GM10847 (cell line): ENCODE data around the gene MAS1L.

Source experiments
- POLR2A ChIP-seq: IDR thresholded peaks from 2 replicates; pipeline ENCODE4 v1.6.1; 2011; ENCODE audit not compliant: insufficient read length; ENCODE audit errors: extremely low read depth

Gene MAS1L, protein sequence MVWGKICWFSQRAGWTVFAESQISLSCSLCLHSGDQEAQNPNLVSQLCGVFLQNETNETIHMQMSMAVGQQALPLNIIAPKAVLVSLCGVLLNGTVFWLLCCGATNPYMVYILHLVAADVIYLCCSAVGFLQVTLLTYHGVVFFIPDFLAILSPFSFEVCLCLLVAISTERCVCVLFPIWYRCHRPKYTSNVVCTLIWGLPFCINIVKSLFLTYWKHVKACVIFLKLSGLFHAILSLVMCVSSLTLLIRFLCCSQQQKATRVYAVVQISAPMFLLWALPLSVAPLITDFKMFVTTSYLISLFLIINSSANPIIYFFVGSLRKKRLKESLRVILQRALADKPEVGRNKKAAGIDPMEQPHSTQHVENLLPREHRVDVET

DNA sequence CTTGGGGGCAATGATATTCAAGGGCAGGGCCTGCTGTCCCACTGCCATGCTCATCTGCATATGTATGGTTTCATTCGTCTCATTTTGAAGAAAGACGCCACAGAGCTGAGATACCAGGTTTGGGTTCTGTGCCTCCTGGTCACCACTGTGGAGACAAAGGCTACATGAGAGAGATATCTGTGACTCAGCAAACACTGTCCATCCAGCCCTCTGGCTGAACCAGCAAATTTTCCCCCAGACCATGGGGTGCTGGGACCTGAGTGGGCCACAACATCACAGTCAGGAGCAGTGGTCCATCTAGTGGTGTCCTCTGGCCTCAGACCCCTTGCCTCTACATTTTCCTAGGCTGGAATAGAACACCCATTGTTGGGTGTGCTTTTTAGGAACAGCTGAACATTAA is at the start of gene MAS1L:
Gene MAS1L, minus strand, starts transcription at position 297 of the 400 bp plus-strand sequence. Its CDS starts 54 bp downstream, at position 243.
- no peak for TF ChIP-seq POLR2A

DNA sequence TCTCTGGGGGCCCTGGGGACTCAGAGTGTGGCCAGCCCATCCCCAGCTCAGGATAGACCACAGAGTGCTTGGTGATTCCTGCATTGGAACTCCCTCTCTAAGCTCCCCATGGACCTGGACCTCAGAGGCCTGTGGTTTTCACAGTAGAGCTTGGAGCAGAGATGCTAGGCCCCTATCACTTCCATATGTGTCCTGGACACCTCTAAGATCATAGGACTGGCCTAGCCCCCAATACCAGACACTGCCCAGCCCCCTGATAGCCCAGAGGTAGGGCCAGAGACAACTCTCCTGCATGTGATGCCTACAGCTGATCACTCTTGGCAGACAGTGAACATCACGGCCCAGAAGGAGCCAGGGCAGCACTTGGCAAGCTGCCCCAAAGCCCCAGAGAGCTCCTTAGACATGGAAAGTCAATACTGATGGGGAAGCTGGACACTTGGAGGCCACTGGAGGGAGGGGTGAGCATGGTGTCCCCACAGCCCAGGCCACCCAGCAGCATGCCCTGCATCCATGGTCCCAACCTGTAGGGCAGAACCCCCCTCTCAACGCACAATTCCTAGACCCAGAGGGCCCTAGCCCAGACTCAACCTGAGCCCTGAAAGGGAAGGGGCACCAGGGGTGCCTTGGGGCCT is 44.7 kb upstream of the MAS1L start:
- no peak for TF ChIP-seq POLR2A

DNA sequence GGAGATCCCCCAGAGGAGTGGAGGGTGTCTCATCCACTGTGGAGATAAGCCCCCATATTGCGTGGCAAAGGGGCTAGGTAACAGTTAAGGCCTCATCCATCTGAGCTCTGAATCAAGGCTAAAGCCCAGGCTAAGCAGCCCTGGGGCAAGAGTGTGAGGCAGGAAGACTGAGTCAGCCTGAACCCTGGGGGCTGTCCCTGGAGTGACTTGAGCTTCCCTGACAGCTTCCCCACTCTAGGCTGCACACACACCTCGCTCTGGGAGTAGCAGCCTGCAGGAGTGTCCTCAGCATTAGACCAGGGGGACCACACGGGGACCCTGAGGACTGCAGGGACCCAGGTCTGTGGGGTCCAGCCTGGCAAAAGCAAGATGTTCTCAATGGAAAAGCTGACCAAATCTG is 43.9 kb upstream of the MAS1L start:
- no peak for TF ChIP-seq POLR2A

DNA sequence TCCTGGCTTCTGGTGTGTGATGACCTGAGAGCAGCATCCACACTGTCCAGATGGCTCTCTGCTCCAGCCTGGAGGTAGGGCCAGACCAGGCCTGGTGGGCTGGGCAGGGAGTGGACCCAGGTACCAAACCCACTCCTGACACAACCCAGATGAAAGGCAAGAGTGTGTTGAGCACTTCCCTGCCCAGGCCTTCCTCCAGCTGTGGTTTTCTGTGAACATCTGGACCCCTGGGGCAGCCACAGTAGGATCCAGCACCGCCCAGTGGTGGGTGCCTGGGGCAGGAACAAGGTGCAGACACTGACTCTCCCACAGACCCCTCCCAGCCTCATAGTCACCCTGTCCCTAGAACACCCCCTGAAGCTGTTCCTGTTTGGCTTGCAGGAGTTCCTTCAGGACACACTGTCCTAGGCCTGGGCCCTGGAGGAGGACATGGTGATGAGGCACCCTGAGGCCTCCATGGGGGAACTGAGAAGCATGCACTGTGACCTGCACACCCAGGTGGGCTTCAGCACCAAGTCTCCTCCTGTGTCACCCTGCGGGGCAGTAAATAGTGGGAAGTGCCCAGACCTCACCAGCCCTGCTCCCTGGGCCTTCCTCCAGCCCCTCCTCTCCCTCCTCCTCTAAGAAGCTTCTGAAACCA is 43.0 kb upstream of the MAS1L start:
- no peak for TF ChIP-seq POLR2A

DNA sequence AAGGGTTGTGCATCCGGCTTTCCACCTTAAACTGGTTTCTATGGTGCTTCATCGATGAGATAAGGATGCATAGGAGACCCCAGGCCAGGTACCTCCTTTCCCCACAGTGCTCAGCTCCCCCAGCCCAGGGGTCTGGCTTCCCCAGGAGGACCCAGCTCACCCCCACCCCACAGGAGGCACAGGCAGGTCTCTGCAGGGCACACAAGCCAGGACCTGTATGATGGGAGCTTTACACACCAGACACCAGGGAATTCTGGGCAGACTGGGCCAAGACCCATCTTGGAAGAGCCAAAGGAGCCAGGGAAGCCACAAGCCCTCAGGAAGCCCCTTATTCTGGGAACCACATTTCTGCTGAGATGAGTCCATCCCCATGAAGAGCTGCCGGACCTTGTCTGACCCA is 42.2 kb upstream of the MAS1L start:
- TF ChIP-seq POLR2A: no peak

DNA sequence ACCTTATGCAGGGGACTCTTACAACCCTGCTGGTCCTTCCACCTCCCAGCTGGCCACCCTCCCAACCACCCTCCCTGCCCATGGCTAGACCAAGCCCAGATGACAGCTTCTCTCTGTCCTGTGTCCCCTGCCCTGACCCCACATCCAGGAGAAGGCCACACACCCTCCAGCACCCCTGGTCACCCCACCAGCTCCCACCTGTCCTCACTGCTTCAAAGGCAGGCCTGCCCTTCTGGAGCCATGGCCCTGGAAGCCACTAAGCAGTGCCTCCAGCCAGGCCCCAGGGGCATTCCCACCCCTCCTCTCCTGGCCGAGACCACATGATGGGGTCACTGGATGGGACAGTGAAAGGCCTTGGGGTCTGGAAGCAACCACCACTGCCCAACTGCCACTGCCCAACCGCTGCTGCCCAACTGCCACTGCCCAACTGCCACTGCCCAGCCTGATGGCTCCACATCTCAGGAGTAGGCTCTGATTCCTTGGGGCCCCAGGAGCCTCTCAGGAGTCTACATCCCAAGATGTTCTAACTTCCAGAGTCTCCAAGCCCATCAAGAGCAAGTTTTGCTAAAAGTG is 41.3 kb upstream of the MAS1L start:
- TF ChIP-seq POLR2A: no peak

DNA sequence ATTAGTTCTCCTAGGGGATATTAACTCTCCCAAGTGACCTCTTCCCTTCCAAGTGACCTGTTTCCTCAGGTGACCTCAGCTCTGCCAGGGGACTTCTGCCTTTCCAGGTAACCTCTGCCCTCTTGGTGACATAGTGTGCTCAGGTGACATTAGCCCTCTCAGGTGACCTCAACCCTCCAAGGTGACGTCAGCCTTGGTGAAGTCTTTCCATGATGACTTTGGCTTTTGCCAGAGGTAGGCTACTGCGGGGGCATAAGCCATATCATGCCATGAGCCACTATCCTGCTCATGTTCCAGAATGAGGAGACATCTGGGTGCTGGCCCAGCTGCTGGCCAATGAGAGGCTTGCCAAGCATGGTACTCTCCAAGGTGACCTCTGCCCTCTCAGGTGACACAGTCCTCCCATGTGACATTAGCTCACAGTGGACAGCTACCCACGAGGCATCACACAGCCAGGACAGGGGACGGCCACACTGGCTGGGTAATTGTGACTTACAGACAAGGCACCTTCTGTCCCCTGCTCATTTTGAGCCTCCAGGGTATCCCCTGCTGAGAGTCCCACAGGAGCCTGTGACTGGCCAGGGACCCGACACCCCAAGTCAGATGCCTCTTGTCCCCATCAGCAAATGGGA is 40.7 kb upstream of the MAS1L start:
- no peak for TF ChIP-seq POLR2A

DNA sequence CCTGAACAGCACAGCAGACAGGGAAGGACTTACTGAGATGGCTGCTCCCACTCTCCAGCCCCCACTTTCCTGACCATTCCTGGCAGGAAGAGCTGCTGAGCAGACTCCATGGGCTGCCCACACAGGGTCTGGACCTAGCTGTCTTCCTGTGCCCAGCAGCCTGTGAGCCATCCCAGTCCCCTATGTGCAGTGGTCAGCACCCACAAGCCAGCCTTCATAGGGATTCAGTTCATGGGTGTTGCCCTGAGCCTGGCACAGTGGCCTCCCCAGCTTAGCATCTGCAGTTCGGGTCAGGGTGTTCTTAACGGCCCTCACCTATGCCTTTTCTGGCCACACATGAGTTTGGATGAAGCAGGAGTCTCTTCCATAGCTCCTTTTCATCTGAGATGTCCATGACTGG is 39.8 kb upstream of the MAS1L start:
- TF ChIP-seq POLR2A: no peak

DNA sequence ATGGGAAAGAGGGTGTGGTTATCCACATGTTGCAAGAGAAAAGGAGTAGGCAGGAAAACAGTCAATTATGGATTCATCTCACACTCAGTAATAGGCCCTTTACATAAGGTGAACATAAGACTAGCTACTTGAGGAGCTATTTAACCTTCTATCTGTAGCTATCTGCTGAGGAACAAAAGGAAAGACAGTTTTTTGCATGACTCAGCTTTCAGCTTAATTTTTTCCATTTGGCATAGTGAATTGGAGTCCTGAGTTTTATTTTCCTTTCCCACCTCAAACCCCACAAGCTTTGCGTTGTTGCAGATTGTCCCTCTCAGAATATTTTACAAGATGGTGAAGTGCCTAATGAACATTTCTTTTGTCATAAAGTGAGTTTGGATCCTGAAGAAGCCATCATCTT is 39.4 kb upstream of the MAS1L start:
- TF ChIP-seq POLR2A: no peak

DNA sequence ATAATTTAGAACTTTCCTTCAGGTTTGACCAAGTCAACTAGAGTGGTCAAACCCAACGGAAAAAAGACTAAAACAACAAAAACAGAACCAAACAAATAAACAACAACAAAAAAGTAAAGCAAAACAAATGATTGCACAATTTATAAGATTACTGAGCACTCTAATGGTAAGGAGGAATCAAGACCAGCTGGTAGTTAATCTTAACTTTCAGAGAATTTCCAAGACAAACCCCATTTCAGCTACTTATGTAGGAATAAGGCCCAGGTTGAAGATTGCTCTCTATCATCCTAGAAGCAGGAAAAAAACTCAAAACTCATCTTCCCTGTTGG is 37.5 kb upstream of the MAS1L start:
- TF ChIP-seq POLR2A: no peak

DNA sequence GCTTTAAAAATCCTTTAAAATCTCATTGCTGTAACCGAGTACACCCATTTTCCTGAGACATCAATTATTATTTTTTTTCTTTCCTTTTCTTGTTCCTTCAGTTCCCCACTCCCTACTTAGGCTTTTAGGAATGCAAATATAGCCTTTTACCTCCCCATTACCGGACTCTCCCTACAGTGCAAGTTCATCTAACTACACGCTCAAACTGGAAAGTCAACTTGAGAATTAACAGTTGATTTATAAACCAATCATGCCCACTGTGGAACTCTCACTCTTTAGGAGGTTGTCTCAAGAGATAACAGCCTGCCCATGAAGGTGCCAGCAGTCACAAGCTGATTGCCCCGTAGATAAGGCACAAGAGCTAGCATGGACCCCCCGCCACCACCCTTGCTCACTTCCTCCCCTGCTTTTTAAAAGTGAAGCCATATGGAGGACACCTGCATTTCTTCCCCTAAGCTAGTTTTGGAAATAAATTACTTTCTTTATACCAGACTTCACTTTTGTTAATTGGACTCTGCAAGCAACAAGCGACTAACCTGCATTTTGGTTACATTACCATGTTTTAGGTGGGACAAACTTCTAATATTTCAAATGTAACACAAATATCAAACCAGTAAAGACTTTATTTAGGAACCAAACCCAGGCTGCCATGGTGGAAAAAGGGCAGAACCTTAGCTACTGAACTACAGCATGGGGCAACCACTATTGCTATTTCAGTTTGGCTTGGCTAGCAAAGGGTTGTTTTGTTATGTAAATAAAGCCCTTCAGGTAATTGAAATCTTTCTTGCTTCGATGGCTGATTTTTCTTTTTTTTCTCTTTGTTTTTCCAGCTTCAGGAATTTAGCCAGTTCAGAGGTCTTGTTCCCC is 36.9 kb upstream of the MAS1L start:
- no peak for TF ChIP-seq POLR2A

DNA sequence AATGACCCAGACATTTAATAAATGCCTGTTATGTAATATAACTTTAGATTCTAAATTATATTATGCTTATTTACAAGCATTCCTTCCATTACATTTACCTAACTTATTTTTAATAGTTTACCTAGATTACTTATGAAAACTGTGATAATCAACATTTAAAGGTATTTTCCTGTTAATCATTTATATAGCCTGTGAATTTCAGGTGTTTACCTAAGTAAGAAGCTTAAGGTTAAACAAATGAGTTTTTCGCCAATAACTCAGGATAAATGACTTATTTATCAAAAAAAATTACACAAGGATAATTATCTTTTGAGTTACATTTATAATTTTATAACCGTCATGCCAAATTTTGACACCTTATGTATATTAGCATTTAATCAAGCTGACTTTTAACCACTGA is 36.3 kb upstream of the MAS1L start:
- no peak for TF ChIP-seq POLR2A

DNA sequence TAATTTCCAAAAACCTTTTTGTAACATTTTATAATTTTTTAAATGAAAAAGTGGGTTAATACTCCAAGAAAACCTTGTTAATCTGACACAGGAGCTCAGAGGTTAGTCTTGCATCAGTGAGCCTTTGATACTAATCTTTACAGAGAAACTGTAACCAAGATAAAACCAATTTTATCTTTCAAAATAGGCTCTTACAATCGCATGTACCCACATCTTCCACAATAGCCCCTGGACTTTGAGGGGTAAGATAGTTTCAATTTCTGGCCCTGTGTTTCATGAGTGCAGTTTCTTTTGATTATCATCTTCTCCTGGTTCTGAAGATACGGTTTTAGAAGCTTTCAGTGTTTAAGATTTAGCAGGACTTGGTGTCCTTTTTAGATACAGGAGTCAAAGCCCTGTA is 34.5 kb upstream of the MAS1L start:
- TF ChIP-seq POLR2A: no peak

DNA sequence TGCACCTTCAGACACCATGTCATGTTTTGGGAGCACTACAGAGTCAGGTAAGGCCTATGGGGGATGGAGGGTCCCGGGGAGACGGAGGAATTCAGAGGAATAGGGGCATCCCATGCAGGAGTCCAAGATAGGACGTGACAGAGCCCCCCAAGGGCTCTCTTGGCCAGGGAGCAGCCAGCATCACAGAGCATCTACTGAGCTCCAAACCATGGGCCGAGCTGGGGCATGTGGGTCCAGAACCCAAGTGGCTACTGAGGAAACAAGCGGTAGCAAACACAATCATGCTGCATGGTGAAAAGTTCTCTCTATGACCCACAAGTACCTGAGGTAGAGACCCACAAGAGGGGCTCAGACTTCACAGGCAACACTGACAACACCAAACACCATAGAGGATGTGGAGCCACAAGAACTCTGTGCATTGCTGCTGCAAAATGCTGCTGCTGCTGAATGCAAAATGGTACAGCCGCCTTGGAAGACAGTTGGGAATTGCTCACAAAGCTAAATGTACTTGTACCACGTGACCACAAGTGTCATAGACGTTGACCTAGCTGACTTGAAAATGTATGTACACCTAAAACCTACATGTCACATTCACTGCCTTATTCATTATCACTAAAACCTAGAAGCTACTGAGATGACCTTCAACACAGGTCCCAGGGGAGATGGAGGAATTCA is 33.4 kb upstream of the MAS1L start:
- TF ChIP-seq POLR2A: no peak

DNA sequence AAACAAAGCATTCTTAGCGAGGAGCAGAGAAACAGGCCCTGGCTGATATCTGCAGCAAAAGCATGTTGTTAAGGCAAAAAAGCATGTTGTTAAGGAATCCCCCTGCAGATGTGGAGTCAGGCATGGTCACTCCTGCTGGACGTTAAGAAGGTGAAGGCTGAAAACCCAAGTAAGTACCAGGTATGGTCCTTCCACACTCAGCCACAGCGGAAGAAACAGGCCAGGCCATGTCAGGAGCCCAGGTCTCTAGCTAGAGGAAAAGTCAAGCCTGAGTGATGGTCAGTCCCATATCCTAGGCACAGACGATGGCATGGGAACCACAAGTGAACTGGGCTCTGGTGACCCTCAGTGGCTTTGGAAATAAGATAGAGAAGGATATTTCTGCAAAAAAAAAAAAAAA is 32.5 kb upstream of the MAS1L start:
- TF ChIP-seq POLR2A: no peak
